Measurements from ENCODE around the gene HYDIN.

The HYDIN gene

DNA sequence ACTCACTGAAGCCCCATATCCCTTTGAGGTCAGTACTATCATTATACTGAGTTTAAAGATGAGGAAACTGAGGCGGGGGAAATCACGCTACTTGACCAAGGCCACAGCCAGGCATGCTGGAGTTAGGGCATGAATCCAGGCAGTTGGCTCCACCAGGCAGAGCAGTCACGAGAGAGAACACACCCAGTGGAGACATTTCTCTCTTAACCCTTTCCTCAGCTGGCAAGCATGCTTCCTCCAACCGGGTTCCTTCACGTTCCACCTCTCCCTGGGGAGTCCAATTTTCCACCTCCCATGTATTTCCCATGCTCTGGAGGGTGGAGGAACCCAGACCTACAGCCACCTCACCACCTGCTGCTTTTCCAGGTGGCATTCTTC lies 462.3 kb downstream of the HYDIN start:
- FAIRE-seq: no peak
- no peak for DNase-seq (ENCODE audit: low spot score)

DNA sequence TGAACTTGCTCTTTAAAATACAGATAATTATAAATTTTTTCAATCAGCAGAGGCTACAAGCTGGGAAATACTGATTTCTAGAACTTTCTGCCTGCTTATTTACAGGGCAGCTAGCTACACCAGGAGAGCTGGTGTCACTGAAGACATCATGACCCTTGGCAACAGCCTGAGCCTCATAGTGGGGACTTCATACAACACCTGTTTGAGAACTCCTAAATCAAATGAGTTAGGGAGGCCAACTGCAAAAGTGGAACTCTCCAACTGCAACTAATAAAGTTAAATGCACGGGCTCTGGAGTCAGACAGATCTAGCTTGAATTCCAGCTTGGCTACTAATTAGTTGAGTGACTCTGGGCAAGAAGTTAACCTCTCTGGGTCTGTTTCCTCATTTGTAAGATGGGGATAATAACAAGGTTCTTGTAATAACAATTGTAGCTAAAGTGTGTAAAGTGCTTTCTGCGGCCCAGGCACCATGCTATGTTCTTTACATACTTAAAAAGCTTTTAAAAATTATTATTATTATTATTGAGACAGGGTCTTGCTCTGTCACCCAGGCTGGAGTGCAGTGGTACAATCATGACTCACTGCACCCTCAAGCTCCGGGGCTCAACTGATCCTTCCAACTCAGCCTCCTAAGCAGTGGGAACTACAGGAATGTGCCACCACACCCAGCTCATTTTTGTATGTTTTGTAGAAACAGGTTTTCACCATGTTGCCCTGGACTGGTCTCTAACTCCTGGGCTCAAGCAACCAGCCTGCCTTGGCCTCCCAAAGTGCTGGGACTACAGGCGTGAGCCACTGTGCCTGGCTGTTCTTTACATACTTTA lies 462.9 kb downstream of the HYDIN start:
- peak; percentile 28 for DNase-seq (ENCODE audit: low spot score)
- no peak for FAIRE-seq

DNA sequence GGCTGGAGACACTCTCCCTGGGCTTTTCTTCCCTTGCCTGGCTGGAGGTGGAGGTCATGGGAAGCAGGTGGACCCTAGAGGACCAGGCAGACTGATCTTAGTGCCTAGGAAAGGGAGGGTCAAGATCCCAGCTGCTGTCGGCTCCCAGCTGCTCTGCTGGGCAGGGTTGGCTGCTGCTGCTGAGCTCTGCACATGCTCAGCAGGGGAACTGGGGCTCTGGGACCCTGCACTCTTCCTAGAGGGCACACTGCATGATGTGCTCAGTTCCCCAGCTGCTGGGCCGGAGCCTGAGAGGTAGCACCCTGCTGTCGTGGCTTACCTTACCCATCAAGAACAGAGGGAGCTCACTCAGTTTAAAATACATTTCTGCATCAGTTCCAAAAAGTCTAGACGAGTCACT lies 463.9 kb downstream of the HYDIN start:
- DNase-seq (ENCODE audit: low spot score): no peak
- no peak for FAIRE-seq

DNA sequence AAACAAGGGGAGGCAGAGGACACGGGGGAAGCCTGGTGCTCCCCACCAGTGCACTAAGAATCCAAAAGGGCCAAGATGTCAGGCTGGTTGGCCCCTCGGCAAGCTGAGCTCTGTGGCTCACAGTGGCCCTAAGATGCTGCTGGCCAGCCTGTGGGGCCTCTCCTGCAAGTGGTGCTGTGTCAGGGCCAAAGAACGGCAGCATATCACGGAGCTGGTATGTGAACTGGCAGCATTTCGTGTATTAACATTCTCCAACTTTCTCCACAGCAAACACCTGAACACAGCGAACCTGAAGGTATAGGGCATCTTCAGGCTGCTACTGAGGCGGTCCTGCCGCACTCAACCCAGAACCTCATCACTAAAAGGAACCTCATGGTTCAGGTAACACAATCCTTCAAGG lies 464.3 kb downstream of the HYDIN start:
- no peak for DNase-seq (ENCODE audit: low spot score)
- no peak for FAIRE-seq

DNA sequence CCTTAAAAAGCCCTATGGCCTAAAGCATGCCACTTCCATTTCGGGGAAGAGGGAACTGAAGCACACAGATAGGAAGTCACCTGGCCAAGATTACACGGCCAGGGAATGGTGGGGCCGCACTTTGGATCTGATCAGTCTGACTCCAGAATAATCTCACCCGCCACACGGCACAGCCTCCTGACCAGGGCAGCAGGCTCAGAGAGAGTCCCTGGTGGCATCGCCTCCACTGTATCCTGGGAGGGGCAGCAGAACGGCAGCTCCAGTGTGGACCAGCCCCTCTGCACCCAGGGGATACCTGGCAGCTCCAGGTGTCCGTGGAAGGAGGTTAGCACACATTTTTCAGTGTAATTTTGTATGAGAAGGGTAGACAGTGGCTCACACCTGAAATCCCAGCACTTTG lies 465.0 kb downstream of the HYDIN start:
- no peak for DNase-seq (ENCODE audit: low spot score)
- FAIRE-seq: no peak

DNA sequence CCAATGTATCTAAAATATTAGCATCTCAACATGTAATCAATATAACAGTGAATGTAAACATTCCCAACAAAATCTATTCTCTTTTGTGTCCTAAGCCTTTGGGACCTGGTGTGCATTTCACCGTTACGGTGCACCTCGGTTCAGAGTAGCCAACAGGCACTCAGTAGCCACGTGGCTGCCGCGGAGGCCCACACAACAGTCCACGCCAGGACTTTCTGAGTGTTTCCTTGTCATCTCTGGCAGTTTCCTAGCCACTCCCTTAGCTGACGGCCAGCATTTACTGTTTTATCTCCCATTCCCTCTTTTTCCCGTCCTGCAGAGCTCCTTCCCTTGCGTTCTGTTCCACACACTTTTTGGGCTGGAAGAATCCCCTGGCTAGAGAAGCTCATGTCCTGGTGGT lies 465.9 kb downstream of the HYDIN start:
- DNase-seq (ENCODE audit: low spot score) (no peak), FAIRE-seq (no peak)

DNA sequence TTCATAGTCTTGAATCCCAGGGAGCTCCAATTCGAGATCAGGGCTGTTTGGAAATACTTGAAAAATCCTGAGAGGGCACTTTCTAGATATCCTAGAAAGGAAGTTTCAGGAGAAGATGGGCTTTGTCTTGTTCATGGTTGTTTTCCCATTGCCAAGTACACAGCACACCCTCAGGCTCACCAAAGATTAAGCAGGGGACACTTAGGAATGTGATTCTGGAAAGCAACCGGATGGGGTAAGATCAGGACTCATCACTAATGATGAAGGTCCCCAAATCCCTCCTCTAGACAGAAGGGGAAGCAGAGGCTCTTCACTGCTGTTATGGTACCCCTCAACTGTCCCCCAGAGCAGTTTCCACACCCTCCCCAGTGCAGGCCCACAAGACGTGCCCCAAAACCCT lies 470.3 kb downstream of the HYDIN start:
- FAIRE-seq (no peak), DNase-seq (ENCODE audit: low spot score) (no peak)

DNA sequence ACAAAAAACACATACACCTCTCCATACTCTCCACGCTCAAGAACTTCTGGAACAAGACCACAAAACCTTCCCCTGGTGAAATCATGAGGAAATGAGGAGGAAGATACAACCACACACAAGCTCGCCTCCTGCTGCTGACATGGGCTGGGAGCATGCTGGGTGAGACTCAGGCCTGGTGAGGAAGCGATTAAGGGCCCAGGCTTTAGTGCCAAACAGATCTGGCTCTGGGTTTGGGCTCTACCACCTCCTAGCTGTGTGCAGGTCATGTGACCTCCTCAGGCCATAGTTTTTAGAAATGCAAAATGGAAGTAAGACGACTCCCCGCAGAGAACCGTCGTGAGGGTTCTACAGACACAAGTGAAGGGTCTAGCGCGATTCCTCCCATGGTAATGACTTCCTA lies 470.9 kb downstream of the HYDIN start:
- DNase-seq (ENCODE audit: low spot score) (no peak), FAIRE-seq (no peak)

DNA sequence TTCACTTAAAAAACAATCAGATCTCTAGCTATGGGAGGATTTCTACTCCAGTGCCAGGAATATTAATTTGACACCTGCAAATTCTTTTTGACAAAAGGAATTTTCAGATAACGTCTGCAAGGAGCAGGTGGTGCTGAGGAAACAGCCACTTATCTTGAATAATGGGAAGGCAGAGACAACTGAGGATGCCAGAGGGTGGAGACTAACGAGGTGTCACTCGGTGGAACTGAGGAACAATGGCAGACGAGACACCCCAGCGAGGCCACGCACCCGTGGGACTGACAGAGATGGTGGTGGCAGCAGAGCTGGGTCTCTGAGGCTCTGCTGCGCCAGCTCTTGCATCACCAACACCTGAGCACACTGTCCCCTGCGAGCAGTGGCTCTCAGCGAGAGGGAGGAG lies 471.7 kb downstream of the HYDIN start:
- DNase-seq (ENCODE audit: low spot score) (no peak), FAIRE-seq (no peak)
